Measurements from ENCODE around the gene CDKN3. TPM values are rescaled to one million over a fixed set of nuclear protein-coding genes. Genes with fewer than 3 reads are reported as not detected.

The CDKN3 gene, protein sequence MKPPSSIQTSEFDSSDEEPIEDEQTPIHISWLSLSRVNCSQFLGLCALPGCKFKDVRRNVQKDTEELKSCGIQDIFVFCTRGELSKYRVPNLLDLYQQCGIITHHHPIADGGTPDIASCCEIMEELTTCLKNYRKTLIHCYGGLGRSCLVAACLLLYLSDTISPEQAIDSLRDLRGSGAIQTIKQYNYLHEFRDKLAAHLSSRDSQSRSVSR
- 15.1 TPM for polyA plus RNA-seq
- long read RNA-seq, donor 1, partial matches to known transcripts, result 0 of 2 reads
- long read RNA-seq, donor 1, other reads (novel, unspliced or antisense), result 0 of 2 reads
- long read RNA-seq, donor 2, transcript CDKN3-202 (8 exons, 893 nt), result major isoform, 5 of 296 reads
- long read RNA-seq, donor 2, partial matches to known transcripts, result 60 of 296 reads
- long read RNA-seq, donor 2, other reads (novel, unspliced or antisense), result 231 of 296 reads
- long read RNA-seq, donor 3, result 0 reads
- long read RNA-seq, donor 4, result 0 reads
- long read RNA-seq, donor 5, transcript CDKN3-202 (8 exons, 893 nt), result major isoform, 7 of 7 reads
- long read RNA-seq, donor 5, partial matches to known transcripts, result 0 of 7 reads
- long read RNA-seq, donor 5, other reads (novel, unspliced or antisense), result 0 of 7 reads
- long read RNA-seq, donor 6, partial matches to known transcripts, result 0 of 2 reads
- long read RNA-seq, donor 6, other reads (novel, unspliced or antisense), result 0 of 2 reads
- long read RNA-seq, donor 7, partial matches to known transcripts, result 0 of 5 reads
- long read RNA-seq, donor 7, other reads (novel, unspliced or antisense), result 0 of 5 reads
- long read RNA-seq, donor 8, transcript CDKN3-202 (8 exons, 893 nt), result major isoform, 10 of 10 reads
- long read RNA-seq, donor 8, partial matches to known transcripts, result 0 of 10 reads
- long read RNA-seq, donor 8, other reads (novel, unspliced or antisense), result 0 of 10 reads
- long read RNA-seq, donor 9, partial matches to known transcripts, result 225 of 227 reads
- long read RNA-seq, donor 9, other reads (novel, unspliced or antisense), result 0 of 227 reads
- long read RNA-seq, donor 10, transcript CDKN3-202 (8 exons, 893 nt), result major isoform, 7 of 7 reads
- long read RNA-seq, donor 10, partial matches to known transcripts, result 0 of 7 reads
- long read RNA-seq, donor 10, other reads (novel, unspliced or antisense), result 0 of 7 reads
- long read RNA-seq, donor 11, transcript CDKN3-202 (8 exons, 893 nt), result major isoform, 6 of 7 reads
- long read RNA-seq, donor 11, partial matches to known transcripts, result 0 of 7 reads
- long read RNA-seq, donor 11, other reads (novel, unspliced or antisense), result 0 of 7 reads

DNA sequence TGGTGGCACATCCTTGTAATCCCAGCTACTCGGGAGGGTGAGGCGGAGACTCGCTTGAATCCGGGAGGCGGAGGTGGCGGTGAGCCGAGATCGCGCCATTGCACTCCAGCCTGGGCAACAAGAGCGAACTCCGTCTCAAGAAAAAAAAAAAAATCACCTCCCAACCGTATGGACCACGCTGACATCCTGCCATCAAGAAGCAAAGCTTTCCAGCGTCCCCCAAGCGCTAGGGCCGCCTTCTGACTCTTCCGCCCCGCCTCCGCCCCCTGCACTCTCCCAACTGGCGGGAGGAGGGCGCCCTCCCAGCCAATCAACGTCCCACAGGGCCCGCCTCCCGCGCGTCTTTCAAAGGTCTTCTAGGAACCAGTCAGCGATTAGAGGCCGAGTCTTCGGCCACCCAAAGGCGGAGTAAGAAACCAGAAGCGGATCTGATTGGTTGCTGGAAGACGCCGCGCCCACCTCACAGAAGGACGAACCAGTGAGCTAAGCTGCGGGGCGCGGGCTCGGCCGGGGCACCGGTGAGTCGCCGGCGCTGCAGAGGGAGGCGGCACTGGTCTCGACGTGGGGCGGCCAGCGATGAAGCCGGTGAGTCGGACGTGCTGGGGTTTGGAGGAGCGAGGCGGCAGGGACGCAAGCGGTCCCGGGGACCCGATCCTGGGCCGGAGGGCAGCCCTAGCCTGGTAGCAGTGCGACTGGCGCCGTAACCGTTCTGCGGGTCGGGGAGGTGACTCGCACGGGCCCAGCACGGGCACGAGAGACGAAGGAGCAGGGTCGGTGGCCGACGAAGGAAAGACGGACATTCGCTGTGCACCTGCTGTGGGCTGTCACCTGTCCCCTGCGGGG, at the start of gene CDKN3:
TSS of gene CDKN3 (plus strand) at position 515 of the 843 bp plus-strand sequence. CDS start at position 577, 62 bp downstream.
- H3K36me3 ChIP-seq (ENCODE audit: control insufficient read depth, insufficient read depth, low read length), result no peaks in the 10 kb centered on the region
- H3K9me3 ChIP-seq (ENCODE audit: control insufficient read depth, low read depth, low read length), result peaks cover 9% of the 10 kb centered on the region
- H3K27me3 ChIP-seq (ENCODE audit: control insufficient read depth, insufficient read depth, low read length), result no peaks in the 10 kb centered on the region
- DNase-seq, result peak; percentile 98 to 99
- H3K4me3 ChIP-seq (ENCODE audit: low read length), result peak within 1 kb of the TSS; percentile 96
- peak within 1 kb of the TSS; percentile 73 for H3K27ac ChIP-seq (ENCODE audit: low read length)
- no peaks in the 10 kb centered on the region for H3K4me1 ChIP-seq (ENCODE audit: control insufficient read depth, insufficient read depth, low read length)
- no CpG with 5 or more reads among the region's 76 CpGs for WGBS (ENCODE audit: insufficient coverage, low lambda C conversion rate)

DNA sequence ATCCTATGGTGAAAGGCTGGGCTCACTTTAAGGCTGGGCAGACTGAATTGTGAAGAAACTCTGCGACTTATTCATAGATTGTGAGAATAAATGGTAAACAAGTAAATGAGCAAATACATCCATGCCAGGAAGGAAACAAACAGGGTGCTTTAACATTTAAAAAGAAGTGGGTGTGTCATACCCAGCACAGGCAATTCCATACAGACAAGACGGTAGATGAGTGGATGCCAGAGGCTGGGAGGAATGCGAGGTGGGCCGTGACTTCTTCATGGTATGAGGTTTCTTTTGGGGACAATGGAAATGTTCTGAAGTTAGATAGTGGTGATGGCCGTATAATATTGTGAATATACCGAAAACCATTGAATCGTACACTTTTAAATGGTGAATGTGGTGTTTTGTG, 49.8 kb upstream of the CDKN3 start:
- DNase-seq, result no peak
- WGBS (ENCODE audit: insufficient coverage, low lambda C conversion rate), result 100% methylated on average over 3 of the region's 7 CpGs
- H3K9me3 ChIP-seq (ENCODE audit: control insufficient read depth, low read depth, low read length), result no peaks in the 10 kb centered on the region
- H3K36me3 ChIP-seq (ENCODE audit: control insufficient read depth, insufficient read depth, low read length), result no peaks in the 10 kb centered on the region
- no peak overlapping the region for H3K4me3 ChIP-seq (ENCODE audit: low read length)
- H3K27ac ChIP-seq (ENCODE audit: low read length), result no peak overlapping the region
- H3K4me1 ChIP-seq (ENCODE audit: control insufficient read depth, insufficient read depth, low read length), result no peaks in the 10 kb centered on the region
- no peaks in the 10 kb centered on the region for H3K27me3 ChIP-seq (ENCODE audit: control insufficient read depth, insufficient read depth, low read length)

- no peaks in the 10 kb centered on the region for H3K9me3 ChIP-seq (ENCODE audit: control insufficient read depth, low read depth, low read length)
- no peaks in the 10 kb centered on the region for H3K4me1 ChIP-seq (ENCODE audit: control insufficient read depth, insufficient read depth, low read length)
- H3K36me3 ChIP-seq (ENCODE audit: control insufficient read depth, insufficient read depth, low read length), result no peaks in the 10 kb centered on the region
- 25% methylated on average over 1 of the region's 5 CpGs for WGBS (ENCODE audit: insufficient coverage, low lambda C conversion rate)
- H3K4me3 ChIP-seq (ENCODE audit: low read length), result no peak overlapping the region
- DNase-seq, result peak; percentile 48 to 59
- no peak overlapping the region for H3K27ac ChIP-seq (ENCODE audit: low read length)
- no peaks in the 10 kb centered on the region for H3K27me3 ChIP-seq (ENCODE audit: control insufficient read depth, insufficient read depth, low read length)
Observed at GRCh38 chr14:54348001-54348611, 48.7 kb upstream of the CDKN3 start.

- H3K9me3 ChIP-seq (ENCODE audit: control insufficient read depth, low read depth, low read length), result no peaks in the 10 kb centered on the region
- H3K36me3 ChIP-seq (ENCODE audit: control insufficient read depth, insufficient read depth, low read length), result no peaks in the 10 kb centered on the region
- 60% methylated on average over 2 of the region's 24 CpGs for WGBS (ENCODE audit: insufficient coverage, low lambda C conversion rate)
- H3K4me1 ChIP-seq (ENCODE audit: control insufficient read depth, insufficient read depth, low read length), result peaks cover 6% of the 10 kb centered on the region
- DNase-seq, result no peak
- no peaks in the 10 kb centered on the region for H3K27me3 ChIP-seq (ENCODE audit: control insufficient read depth, insufficient read depth, low read length)
- H3K27ac ChIP-seq (ENCODE audit: low read length), result no peak overlapping the region
- no peak overlapping the region for H3K4me3 ChIP-seq (ENCODE audit: low read length)
Observed at GRCh38 chr14:54348923-54349620, 47.7 kb upstream of the CDKN3 start.

- no peak overlapping the region for H3K27ac ChIP-seq (ENCODE audit: low read length)
- 80% methylated on average over 1 of the region's 2 CpGs for WGBS (ENCODE audit: insufficient coverage, low lambda C conversion rate)
Observed at GRCh38 chr14:54349713-54350112, 47.1 kb upstream of the CDKN3 start.

GRCh38 chr14:54350203-54350602, 46.6 kb upstream of the CDKN3 start:
- peaks cover 12% of the 10 kb centered on the region for H3K4me1 ChIP-seq (ENCODE audit: control insufficient read depth, insufficient read depth, low read length)
- H3K36me3 ChIP-seq (ENCODE audit: control insufficient read depth, insufficient read depth, low read length), result no peaks in the 10 kb centered on the region
- H3K27me3 ChIP-seq (ENCODE audit: control insufficient read depth, insufficient read depth, low read length), result no peaks in the 10 kb centered on the region
- WGBS (ENCODE audit: insufficient coverage, low lambda C conversion rate), result 17% methylated on average over 2 of the region's 3 CpGs
- peak in 1 of 2 donors; percentile 40 for DNase-seq
- no peaks in the 10 kb centered on the region for H3K9me3 ChIP-seq (ENCODE audit: control insufficient read depth, low read depth, low read length)
- no peak overlapping the region for H3K27ac ChIP-seq (ENCODE audit: low read length)
- H3K4me3 ChIP-seq (ENCODE audit: low read length), result no peak overlapping the region

More at GRCh38 chr14:54349713-54350112, 47.1 kb upstream of the CDKN3 start:
- DNase-seq, result no peak
- peaks cover 11% of the 10 kb centered on the region for H3K4me1 ChIP-seq (ENCODE audit: control insufficient read depth, insufficient read depth, low read length)
- no peaks in the 10 kb centered on the region for H3K27me3 ChIP-seq (ENCODE audit: control insufficient read depth, insufficient read depth, low read length)
- H3K36me3 ChIP-seq (ENCODE audit: control insufficient read depth, insufficient read depth, low read length), result no peaks in the 10 kb centered on the region
- no peak overlapping the region for H3K4me3 ChIP-seq (ENCODE audit: low read length)
- no peaks in the 10 kb centered on the region for H3K9me3 ChIP-seq (ENCODE audit: control insufficient read depth, low read depth, low read length)

DNA sequence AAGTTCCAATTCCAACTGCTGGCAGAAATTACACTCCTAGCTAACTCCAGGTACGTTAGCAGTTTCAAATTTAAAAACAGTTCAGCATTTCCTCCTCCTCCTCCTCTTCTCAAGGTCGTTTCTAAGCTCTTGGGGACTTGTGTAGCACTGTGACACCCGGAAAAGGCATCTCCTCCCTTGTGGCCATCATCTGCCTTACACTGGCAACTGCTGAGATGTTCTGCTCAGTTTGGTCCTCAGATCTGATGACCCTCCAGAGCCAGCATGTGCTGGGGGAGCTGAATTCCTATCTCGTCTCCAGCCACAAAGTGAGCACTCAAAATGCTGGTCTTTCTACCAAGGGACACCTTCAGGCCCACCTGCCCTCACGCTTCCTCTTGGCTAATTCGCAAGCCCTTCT, 43.5 kb upstream of the CDKN3 start:
- no peak for DNase-seq
- no peaks in the 10 kb centered on the region for H3K27me3 ChIP-seq (ENCODE audit: control insufficient read depth, insufficient read depth, low read length)
- peak overlapping the region; percentile 71 for H3K27ac ChIP-seq (ENCODE audit: low read length)
- no peak overlapping the region for H3K4me3 ChIP-seq (ENCODE audit: low read length)
- no peaks in the 10 kb centered on the region for H3K9me3 ChIP-seq (ENCODE audit: control insufficient read depth, low read depth, low read length)
- no CpG with 5 or more reads among the region's 6 CpGs for WGBS (ENCODE audit: insufficient coverage, low lambda C conversion rate)
- no peaks in the 10 kb centered on the region for H3K36me3 ChIP-seq (ENCODE audit: control insufficient read depth, insufficient read depth, low read length)
- H3K4me1 ChIP-seq (ENCODE audit: control insufficient read depth, insufficient read depth, low read length), result peaks cover 12% of the 10 kb centered on the region

DNA sequence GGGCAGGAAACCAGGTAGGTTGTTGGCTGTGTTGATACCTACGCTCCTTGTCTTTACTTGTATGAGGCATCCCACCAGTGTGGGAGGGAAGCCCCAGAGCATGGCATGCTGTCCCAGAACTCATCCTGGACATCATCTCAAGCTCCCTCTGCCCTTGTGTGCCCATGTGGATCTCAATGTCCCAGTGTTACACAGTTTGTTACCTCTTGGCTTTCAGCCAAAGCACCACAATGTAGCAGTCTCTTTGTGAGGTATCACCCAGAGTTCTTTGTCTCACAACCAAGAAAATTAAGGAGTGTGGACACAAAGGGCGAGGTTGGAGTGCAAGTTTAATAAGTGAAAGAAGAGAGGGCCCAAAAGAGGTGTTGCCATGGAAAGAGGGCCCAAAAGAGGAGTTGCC, 43.1 kb upstream of the CDKN3 start:
- Histone ChIP-seq H3K27me3 (ENCODE audit: control insufficient read depth, insufficient read depth, low read length) (no peaks in the 10 kb centered on the region), H3K27ac (ENCODE audit: low read length) (peak overlapping the region; percentile 71), H3K4me1 (ENCODE audit: control insufficient read depth, insufficient read depth, low read length) (peaks cover 12% of the 10 kb centered on the region), H3K4me3 (ENCODE audit: low read length) (no peak overlapping the region), H3K36me3 (ENCODE audit: control insufficient read depth, insufficient read depth, low read length) (no peaks in the 10 kb centered on the region), H3K9me3 (ENCODE audit: control insufficient read depth, low read depth, low read length) (no peaks in the 10 kb centered on the region)
- no peak for DNase-seq
- no CpG with 5 or more reads among the region's 2 CpGs for WGBS (ENCODE audit: insufficient coverage, low lambda C conversion rate)

GRCh38 chr14:54354096-54354495, 42.7 kb upstream of the CDKN3 start:
- Histone ChIP-seq H3K4me3 (ENCODE audit: low read length) (no peak overlapping the region), H3K4me1 (ENCODE audit: control insufficient read depth, insufficient read depth, low read length) (peaks cover 12% of the 10 kb centered on the region), H3K9me3 (ENCODE audit: control insufficient read depth, low read depth, low read length) (no peaks in the 10 kb centered on the region), H3K27me3 (ENCODE audit: control insufficient read depth, insufficient read depth, low read length) (no peaks in the 10 kb centered on the region), H3K36me3 (ENCODE audit: control insufficient read depth, insufficient read depth, low read length) (no peaks in the 10 kb centered on the region), H3K27ac (ENCODE audit: low read length) (peak overlapping the region; percentile 76)
- peak; percentile 55 to 82 for DNase-seq
